Glutamatergic neuron (in vitro differentiated cells): ENCODE data around the gene LAMP1. TPM values are rescaled to one million over a fixed set of nuclear protein-coding genes. Genes with fewer than 3 reads are reported as not detected.
A peak's percentile ranks its signal among the peaks of the same experiment; 100 is the strongest.

Experiments used
- DNase-seq: peaks from one replicate; pipeline ENCODE4 v3.0.0; 2022
- H3K27ac Mint-ChIP-seq: one replicate; pipeline ENCODE4 v1.8.0; 2020; ENCODE audit warnings: mild to moderate bottlenecking, mixed read lengths, inconsistent platforms; ENCODE audit not compliant: unreplicated experiment
- H3K27me3 Mint-ChIP-seq: one replicate; pipeline ENCODE4 v1.8.0; 2020; ENCODE audit warnings: mild to moderate bottlenecking, moderate library complexity, mixed read lengths, inconsistent platforms; ENCODE audit not compliant: unreplicated experiment
- H3K36me3 Mint-ChIP-seq: one replicate; pipeline ENCODE4 v1.8.0; 2020; ENCODE audit warnings: mild to moderate bottlenecking, mixed read lengths, inconsistent platforms; ENCODE audit not compliant: unreplicated experiment
- H3K4me1 Mint-ChIP-seq: one replicate; pipeline ENCODE4 v1.8.0; 2020; ENCODE audit warnings: mild to moderate bottlenecking, low read depth, mixed read lengths, inconsistent platforms; ENCODE audit not compliant: unreplicated experiment
- H3K4me3 Mint-ChIP-seq: one replicate; pipeline ENCODE4 v1.8.0; 2020; ENCODE audit warnings: mild to moderate bottlenecking, mixed read lengths, inconsistent platforms; ENCODE audit not compliant: unreplicated experiment
- H3K9me3 Mint-ChIP-seq: one replicate; pipeline ENCODE4 v1.8.0; 2020; ENCODE audit warnings: mild to moderate bottlenecking, moderate library complexity, mixed read lengths, inconsistent platforms; ENCODE audit not compliant: unreplicated experiment
- CTCF ChIP-seq: fragments of 200-600 bp; sonication (generic); IDR thresholded peaks from one replicate; pipeline ENCODE4 v1.5.0; 2021; ENCODE audit not compliant: partially characterized antibody, unreplicated experiment
- total RNA-seq: library from RNA; stranded (reverse); fragmentation: NEBNext Ultra II Directional; extraction: Animal tissue kit (Norgen Biotek cat#: 25700); gene quantifications from one replicate; pipeline ENCODE4 v1.2.1, GENCODE V29; 2021; ENCODE audit not compliant: unreplicated experiment

LAMP1 gene
- total RNA-seq, 1 donor from 2014 or later: 113 TPM

- Mint-ChIP-seq H3K27me3 (no peaks in the 10 kb centered on the region), H3K4me1 (peaks cover 5% of the 10 kb centered on the region), H3K4me3 (no peak overlapping the region), H3K27ac (no peak overlapping the region), H3K9me3 (no peaks in the 10 kb centered on the region), H3K36me3 (no peaks in the 10 kb centered on the region)
- DNase-seq: no peak
- no peak for TF ChIP-seq CTCF
Observed at GRCh38 chr13:113359571-113359970, 62.5 kb downstream of the LAMP1 start.

DNA sequence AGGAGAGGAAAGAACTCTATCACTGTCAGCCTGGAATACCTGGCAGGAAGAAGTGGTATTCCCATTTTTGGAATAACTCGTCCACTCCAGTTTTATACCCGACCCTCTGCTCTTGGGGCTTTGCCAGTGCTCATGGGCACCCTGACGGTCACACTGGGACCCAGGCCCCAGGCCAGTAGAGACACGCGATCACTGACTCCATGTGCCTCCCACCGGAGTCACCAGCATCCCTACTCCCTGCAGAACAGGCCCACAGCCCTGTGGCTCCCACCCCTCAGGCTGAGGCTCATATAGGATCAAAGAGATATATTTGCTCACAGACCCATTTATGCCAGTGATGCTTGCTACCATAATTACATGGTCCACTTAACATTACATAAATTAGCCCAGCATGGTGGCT, 63.4 kb downstream of the LAMP1 start:
- H3K4me1 Mint-ChIP-seq: peaks cover 4% of the 10 kb centered on the region
- no peak for DNase-seq
- H3K4me3 Mint-ChIP-seq: no peak overlapping the region
- no peak overlapping the region for H3K27ac Mint-ChIP-seq
- H3K9me3 Mint-ChIP-seq: no peaks in the 10 kb centered on the region
- no peak for TF ChIP-seq CTCF
- H3K36me3 Mint-ChIP-seq: no peaks in the 10 kb centered on the region
- no peaks in the 10 kb centered on the region for H3K27me3 Mint-ChIP-seq

DNA sequence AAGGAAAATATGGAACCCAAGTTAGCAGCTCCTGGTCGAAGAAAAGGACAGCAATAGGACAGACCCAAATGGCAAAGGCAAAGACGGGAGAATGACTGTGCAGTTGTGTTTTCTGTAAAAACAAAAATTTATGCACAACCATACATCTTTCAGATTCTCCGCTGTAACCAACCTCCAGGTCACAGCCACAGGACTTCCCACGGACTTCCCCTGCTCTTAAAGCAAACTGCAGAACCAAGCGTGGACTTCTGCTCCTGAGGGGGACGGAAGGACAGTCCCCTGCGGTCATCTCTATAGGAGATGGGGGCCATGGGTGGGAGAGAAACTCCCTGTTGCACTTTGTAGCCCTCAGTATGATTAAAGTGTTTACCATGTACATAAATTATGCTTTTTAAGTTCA, 64.4 kb downstream of the LAMP1 start:
- Mint-ChIP-seq H3K27me3 (no peaks in the 10 kb centered on the region), H3K9me3 (peaks cover 3% of the 10 kb centered on the region), H3K27ac (no peak overlapping the region), H3K4me1 (no peaks in the 10 kb centered on the region), H3K4me3 (no peak overlapping the region), H3K36me3 (no peaks in the 10 kb centered on the region)
- no peak for TF ChIP-seq CTCF
- no peak for DNase-seq

DNA sequence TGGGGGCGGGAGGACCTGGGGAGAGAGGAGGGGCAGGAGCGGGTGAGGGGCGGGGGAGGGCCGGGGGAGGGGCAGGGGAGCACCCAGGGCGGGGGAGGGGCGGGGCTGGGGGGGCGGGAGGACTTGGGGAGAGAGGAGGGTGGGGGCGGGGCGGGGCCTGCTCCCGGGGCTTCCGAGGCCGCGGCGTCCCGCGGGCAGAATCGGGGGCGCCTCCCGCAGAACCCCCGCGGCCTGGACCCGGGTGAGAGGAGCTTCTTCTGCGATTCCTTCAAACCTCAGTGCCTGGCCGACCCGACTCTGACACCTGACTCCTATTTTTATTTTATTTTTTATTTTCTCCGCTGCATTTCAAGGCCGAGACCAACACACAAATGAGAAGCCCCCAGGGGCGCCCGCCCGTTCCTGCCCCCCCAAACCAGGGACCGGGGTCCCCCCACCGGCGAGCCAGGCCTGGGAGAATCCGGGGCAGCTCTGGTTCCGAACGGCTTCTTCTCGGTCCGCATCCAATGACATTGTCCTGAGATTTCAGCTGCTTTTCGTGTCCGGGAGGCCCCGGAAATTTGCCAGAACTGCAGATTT, 67.4 kb downstream of the LAMP1 start:
- no peak for TF ChIP-seq CTCF
- DNase-seq: peak; percentile 50
- no peak overlapping the region for H3K27ac Mint-ChIP-seq
- H3K36me3 Mint-ChIP-seq: no peaks in the 10 kb centered on the region
- no peaks in the 10 kb centered on the region for H3K4me1 Mint-ChIP-seq
- H3K27me3 Mint-ChIP-seq: no peaks in the 10 kb centered on the region
- H3K4me3 Mint-ChIP-seq: no peak overlapping the region
- H3K9me3 Mint-ChIP-seq: peaks cover 3% of the 10 kb centered on the region

DNA sequence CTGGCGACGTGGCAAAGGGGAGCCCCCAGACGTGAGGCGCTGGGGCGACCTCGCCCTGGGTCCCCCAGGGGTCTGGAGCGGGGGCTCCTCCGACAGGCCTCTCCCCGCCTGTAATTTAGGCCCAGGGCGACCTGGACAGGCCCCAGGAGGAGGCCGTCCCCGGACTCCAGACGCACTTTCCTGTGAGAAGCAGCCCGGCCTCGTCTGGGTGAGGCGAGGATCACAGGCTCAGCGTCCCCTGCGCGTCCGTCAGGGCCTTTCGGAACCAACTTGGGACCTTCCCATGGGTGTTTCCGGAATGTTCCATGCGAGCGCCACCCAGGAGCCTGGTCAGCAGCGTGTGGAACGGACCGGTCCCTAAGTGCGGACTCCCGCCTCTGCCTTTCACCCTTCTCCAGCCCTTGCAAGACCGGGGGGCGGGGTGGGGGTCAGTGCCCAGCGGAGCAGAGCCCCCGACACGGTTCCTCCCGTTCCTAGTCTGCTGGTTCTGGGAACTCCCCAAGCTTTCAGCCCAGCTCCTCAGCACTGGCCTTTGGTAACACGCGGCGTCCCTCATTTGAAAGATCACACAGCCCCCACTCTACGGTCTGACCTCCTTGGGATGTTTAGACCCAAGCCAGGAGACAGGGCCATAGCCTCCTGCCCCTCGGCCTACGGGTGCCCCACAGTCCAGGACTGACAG, 68.0 kb downstream of the LAMP1 start:
- Mint-ChIP-seq H3K9me3 (peaks cover 3% of the 10 kb centered on the region), H3K27ac (no peak overlapping the region), H3K4me3 (peak overlapping the region; percentile 25), H3K36me3 (no peaks in the 10 kb centered on the region), H3K4me1 (no peaks in the 10 kb centered on the region), H3K27me3 (no peaks in the 10 kb centered on the region)
- TF ChIP-seq CTCF: no peak
- DNase-seq: no peak
